HEK293T (cell line): ENCODE data around the gene CACHD1.

Experiments
- BHLHE40 ChIP-seq: fragments of 450-650 bp; IDR thresholded peaks from 2 replicates; pipeline ENCODE4 v1.6.1; 2016; ENCODE audit warnings: mild to moderate bottlenecking, moderate library complexity, borderline replicate concordance
- ELF4 ChIP-seq: fragments of 450-650 bp; IDR thresholded peaks from 2 replicates; pipeline ENCODE4 v1.6.1; 2017; ENCODE audit warnings: antibody characterized with exemption
- FOXA1 ChIP-seq: fragments of 450-650 bp; IDR thresholded peaks from 2 replicates; pipeline ENCODE4 v1.6.1; 2016; ENCODE audit warnings: mild to moderate bottlenecking
- FOXK2 ChIP-seq: fragments of 450-650 bp; IDR thresholded peaks from 2 replicates; pipeline ENCODE4 v1.6.1; 2016; ENCODE audit warnings: mild to moderate bottlenecking
- FOXM1 ChIP-seq: fragments of 450-650 bp; IDR thresholded peaks from 2 replicates; pipeline ENCODE4 v1.6.1; 2017; ENCODE audit warnings: mild to moderate bottlenecking, borderline replicate concordance
- HDGF ChIP-seq: fragments of 450-650 bp; IDR thresholded peaks from 2 replicates; pipeline ENCODE4 v1.6.1; 2017; ENCODE audit warnings: antibody characterized with exemption, borderline replicate concordance
- LEF1 ChIP-seq: fragments of 450-650 bp; IDR thresholded peaks from 2 replicates; pipeline ENCODE4 v1.6.1; 2017; ENCODE audit warnings: mild to moderate bottlenecking, borderline replicate concordance
- NFRKB ChIP-seq: fragments of 450-650 bp; IDR thresholded peaks from 2 replicates; pipeline ENCODE4 v1.6.1; 2016; ENCODE audit warnings: mild to moderate bottlenecking, moderate library complexity
- TARDBP ChIP-seq: fragments of 450-650 bp; IDR thresholded peaks from 2 replicates; pipeline ENCODE4 v1.6.1; 2016

DNA sequence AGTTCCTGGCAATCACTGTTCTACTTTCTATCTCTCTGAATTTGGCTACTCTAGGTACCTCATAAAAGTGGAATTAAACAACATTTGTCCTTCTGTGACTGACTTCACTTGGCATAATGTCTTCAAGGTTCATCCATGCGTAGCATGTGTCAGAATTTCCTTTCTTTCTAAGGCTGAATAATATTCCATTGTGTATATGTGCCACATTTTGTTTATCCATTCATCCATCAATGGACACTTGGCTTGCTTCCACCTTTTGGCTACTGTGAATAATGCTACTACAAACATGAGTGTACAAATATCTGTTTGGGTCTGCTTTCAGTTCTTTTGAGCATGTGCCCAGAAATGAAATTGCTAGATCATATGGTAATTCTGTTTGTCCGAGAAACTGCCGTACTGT lies 14.7 kb downstream of the CACHD1 start:
- TF ChIP-seq BHLHE40: no peak
- TF ChIP-seq HDGF: no peak
- no peak for TF ChIP-seq TARDBP
- no peak for TF ChIP-seq NFRKB
- no peak for TF ChIP-seq ELF4
- TF ChIP-seq FOXK2: no peak
- no peak for TF ChIP-seq FOXM1
- TF ChIP-seq FOXA1: no peak
- no peak for TF ChIP-seq LEF1
